Suprapubic skin (tissue), 4 donors: ENCODE results near the gene MTCL1. TPM values are rescaled to one million over a fixed set of nuclear protein-coding genes. Genes with fewer than 3 reads are reported as not detected.
A peak's percentile ranks its signal among the peaks of the same experiment; 100 is the strongest.

Experiments
- DNase-seq, 2 donors: peaks; one replicate each; pipeline ENCODE4 v3.0.0-alpha.2; 2019; ENCODE audit warnings: low spot score in 2 of 2
- H3K27ac ChIP-seq: fragments of 200-600 bp; sonication (generic); one replicate; pipeline ENCODE4 v1.5.1; 2019
- H3K27me3 ChIP-seq: fragments of 200-600 bp; sonication (generic); one replicate; pipeline ENCODE4 v1.5.1; 2019
- H3K36me3 ChIP-seq: fragments of 200-600 bp; sonication (generic); one replicate; pipeline ENCODE4 v1.5.1; 2019
- H3K4me1 ChIP-seq: fragments of 200-600 bp; sonication (generic); one replicate; pipeline ENCODE4 v1.5.1; 2019
- H3K4me3 ChIP-seq: fragments of 200-600 bp; sonication (generic); one replicate; pipeline ENCODE4 v1.5.1; 2019; ENCODE audit warnings: mild to moderate bottlenecking
- H3K9me3 ChIP-seq: fragments of 200-600 bp; sonication (generic); one replicate; pipeline ENCODE4 v1.5.1; 2019
- CTCF ChIP-seq, 2 donors: fragments of 200-600 bp in 1 of 2; fragments of 450-650 bp in 1 of 2; sonication (generic) in 1 of 2; IDR thresholded peaks; one replicate each; pipeline ENCODE4 v1.5.1; 2016 to 2019; ENCODE audit warnings: antibody characterized with exemption in 2 of 2, mild to moderate bottlenecking in 1 of 2, moderate library complexity in 1 of 2
- EP300 ChIP-seq: sonication (generic); formaldehyde crosslinking; IDR thresholded peaks from one replicate; pipeline ENCODE4 v1.6.1; 2017; ENCODE audit warnings: antibody characterized with exemption
- POLR2A ChIP-seq, 2 donors: fragments of 450-650 bp; IDR thresholded peaks; one replicate each; pipeline ENCODE4 v1.6.1; 2017; ENCODE audit warnings: antibody characterized with exemption in 2 of 2, mild to moderate bottlenecking in 2 of 2, moderate library complexity in 2 of 2
- POLR2AphosphoS5 ChIP-seq, 3 donors: sonication (generic); formaldehyde crosslinking; IDR thresholded peaks; one replicate each; pipeline ENCODE4 v1.6.1; 2017; ENCODE audit warnings: antibody characterized with exemption in 3 of 3
- WGBS: methylation state at CpG from one replicate; pipeline ENCODE4 v1.1.5; 2018; 5-methylcytosine and 5-hydroxymethylcytosine counted together
- total RNA-seq, 4 donors: library from RNA; depleted of rRNA; stranded (reverse); fragments of >200 nt; gene quantifications; one replicate each; pipeline ENCODE4 v1.1.0, GENCODE V29; 2016

The MTCL1 gene
- total RNA-seq, 4 donors from 2014 or later = 7.0 to 9.4 (median 8.1) TPM

- WGBS = 91% methylated on average over 5 of the region's 5 CpGs
- no peaks in the 10 kb centered on the region for H3K9me3 ChIP-seq
- TF ChIP-seq POLR2AphosphoS5 (IDR thresholded peaks at IDR 0.05) (no peak), POLR2A (IDR thresholded peaks at IDR 0.05) (no peak), EP300 (no peak), CTCF (IDR thresholded peaks at IDR 0.05) (no peak)
- H3K4me3 ChIP-seq = no peak overlapping the region
- H3K4me1 ChIP-seq = peaks cover 5% of the 10 kb centered on the region
- peaks cover 5% of the 10 kb centered on the region for H3K36me3 ChIP-seq
- H3K27ac ChIP-seq = no peak overlapping the region
- no peak for DNase-seq
- no peaks in the 10 kb centered on the region for H3K27me3 ChIP-seq
These were observed 57.6 kb downstream of the MTCL1 start for GRCh38 chr18:8762968-8763367.

DNA sequence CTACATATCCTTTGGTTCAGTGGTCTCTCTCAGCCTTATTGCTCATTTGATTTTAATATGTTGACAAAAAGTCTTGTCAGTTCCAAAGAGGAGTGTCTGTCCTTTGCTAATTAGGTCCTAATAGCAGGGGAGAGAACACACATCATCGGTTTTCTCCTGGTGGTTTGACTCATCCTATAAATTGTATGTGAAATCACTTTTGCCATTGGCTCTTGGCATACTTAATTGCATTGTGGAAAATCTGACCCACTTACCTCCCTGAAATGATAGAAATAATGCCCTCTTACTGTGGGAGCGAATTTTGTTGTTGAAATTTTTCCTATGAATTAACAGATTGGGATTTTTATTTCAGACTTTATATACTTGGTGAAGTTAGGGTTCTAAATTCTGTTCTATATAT lies 58.3 kb downstream of the MTCL1 start:
- no peaks in the 10 kb centered on the region for H3K9me3 ChIP-seq
- no peak overlapping the region for H3K27ac ChIP-seq
- no peak for TF ChIP-seq POLR2A (IDR thresholded peaks at IDR 0.05)
- no peak for TF ChIP-seq CTCF (IDR thresholded peaks at IDR 0.05)
- no peak for TF ChIP-seq POLR2AphosphoS5 (IDR thresholded peaks at IDR 0.05)
- TF ChIP-seq EP300 = no peak
- peaks cover 5% of the 10 kb centered on the region for H3K36me3 ChIP-seq
- no peak for DNase-seq
- peaks cover 5% of the 10 kb centered on the region for H3K4me1 ChIP-seq
- WGBS = 64% methylated on average over 2 of the region's 2 CpGs
- no peak overlapping the region for H3K4me3 ChIP-seq
- H3K27me3 ChIP-seq = no peaks in the 10 kb centered on the region

DNA sequence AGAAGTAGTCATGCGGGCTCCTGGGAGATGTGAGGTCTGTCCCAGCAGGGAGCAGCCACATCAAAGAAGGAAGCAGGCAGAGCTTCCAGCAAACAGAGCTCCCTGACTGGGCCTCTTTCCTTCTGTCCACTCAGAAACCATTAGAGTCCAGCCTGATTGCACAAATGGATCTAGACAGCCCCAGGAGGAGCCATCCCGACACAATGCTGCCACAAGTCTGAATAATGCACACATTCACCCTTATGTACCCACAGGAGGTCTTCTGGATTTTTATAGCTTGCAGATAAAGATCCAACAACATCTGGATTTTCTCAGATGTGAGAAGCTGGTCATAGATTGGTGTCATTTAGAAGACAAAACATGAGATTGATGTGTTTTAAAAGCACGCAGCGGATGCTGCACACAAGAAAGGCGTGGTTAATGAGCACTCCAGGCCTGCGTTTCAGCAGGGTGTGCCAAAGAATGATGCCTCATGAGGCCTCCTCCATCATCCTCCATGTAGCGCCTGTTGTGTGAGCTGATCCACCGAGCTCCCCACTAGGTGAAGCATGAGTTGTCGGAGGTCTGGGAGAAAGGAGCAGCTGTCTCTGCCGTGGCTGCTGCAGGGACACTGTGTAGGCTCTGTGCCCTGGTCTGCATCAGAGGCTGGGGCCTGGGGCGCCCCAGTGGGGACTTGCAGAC lies 60.6 kb downstream of the MTCL1 start:
- no peaks in the 10 kb centered on the region for H3K9me3 ChIP-seq
- no peak for DNase-seq
- H3K27me3 ChIP-seq = no peaks in the 10 kb centered on the region
- peak overlapping the region; percentile 33 for H3K27ac ChIP-seq
- peaks cover 5% of the 10 kb centered on the region for H3K4me1 ChIP-seq
- WGBS = 74% methylated on average over 11 of the region's 11 CpGs
- no peak overlapping the region for H3K4me3 ChIP-seq
- TF ChIP-seq POLR2A (IDR thresholded peaks at IDR 0.05) = no peak
- no peak for TF ChIP-seq EP300
- TF ChIP-seq CTCF (IDR thresholded peaks at IDR 0.05) = no peak
- TF ChIP-seq POLR2AphosphoS5 (IDR thresholded peaks at IDR 0.05) = no peak
- peaks cover 5% of the 10 kb centered on the region for H3K36me3 ChIP-seq

DNA sequence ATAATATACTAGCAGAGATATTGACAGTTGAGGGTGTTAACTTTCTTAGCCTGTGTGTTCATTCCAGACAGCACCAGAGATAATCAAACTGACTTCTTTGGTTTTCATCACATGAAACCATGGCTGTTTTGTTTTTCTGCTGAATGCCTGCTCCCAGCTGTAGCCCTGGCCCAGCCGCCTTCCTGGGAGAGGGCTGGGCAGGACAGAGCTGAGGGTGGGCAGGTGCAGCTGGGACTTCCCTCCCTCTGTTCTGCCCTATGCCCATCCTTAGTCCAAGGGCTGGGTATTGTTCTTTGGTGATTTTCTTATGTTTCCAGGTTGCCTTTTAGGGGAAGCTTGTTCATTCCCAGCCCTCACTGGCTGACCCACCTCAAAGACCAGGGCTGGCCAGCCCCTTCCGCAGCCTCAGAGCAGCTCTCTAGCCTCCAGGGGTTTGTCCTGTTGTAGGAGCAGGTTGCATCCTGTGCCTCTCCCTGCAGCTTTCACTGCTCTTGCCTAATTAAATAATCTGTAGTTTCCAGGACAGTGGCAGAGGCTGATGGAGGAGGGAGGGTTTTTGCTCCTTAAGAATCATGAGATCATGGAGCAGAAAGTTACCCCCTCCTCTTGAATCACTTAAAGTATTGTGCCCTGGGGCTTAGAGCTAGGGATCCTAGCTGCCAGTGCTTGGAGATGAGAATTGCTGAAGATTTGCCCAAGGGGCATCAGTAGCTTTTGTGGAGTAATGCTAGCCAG lies 61.4 kb downstream of the MTCL1 start:
- DNase-seq = no peak
- peak overlapping the region; percentile 33 for H3K27ac ChIP-seq
- H3K27me3 ChIP-seq = no peaks in the 10 kb centered on the region
- H3K4me1 ChIP-seq = peaks cover 5% of the 10 kb centered on the region
- WGBS = 85% methylated on average over 2 of the region's 2 CpGs
- TF ChIP-seq POLR2A (IDR thresholded peaks at IDR 0.05) (no peak), EP300 (no peak), POLR2AphosphoS5 (IDR thresholded peaks at IDR 0.05) (no peak), CTCF (IDR thresholded peaks at IDR 0.05) (no peak)
- peaks cover 5% of the 10 kb centered on the region for H3K36me3 ChIP-seq
- no peaks in the 10 kb centered on the region for H3K9me3 ChIP-seq
- H3K4me3 ChIP-seq = no peak overlapping the region

DNA sequence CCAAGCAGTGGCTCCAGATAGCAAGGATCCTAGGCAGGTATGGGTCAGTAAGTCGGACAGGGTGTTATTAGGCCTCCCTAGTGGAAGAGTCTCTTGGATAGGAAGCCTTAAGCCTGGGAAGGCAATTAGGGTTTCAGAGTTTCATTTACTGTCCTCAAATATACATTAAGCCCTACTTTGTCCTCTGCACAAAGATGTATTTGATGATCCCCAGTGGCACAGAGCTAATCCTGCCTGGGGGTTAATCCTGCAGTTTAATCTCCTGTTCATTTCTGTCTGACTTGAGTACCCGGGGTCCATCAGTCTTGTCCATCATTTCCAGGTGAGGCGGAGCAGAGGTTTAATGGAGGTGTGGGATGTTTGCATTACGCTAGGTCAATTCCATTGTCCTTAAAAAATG lies 62.0 kb downstream of the MTCL1 start:
- DNase-seq = no peak
- H3K9me3 ChIP-seq = no peaks in the 10 kb centered on the region
- peaks cover 5% of the 10 kb centered on the region for H3K4me1 ChIP-seq
- 91% methylated on average over 4 of the region's 4 CpGs for WGBS
- H3K27ac ChIP-seq = no peak overlapping the region
- H3K4me3 ChIP-seq = no peak overlapping the region
- no peak for TF ChIP-seq POLR2AphosphoS5 (IDR thresholded peaks at IDR 0.05)
- TF ChIP-seq CTCF (IDR thresholded peaks at IDR 0.05) = no peak
- no peak for TF ChIP-seq EP300
- no peak for TF ChIP-seq POLR2A (IDR thresholded peaks at IDR 0.05)
- no peaks in the 10 kb centered on the region for H3K27me3 ChIP-seq
- H3K36me3 ChIP-seq = peaks cover 2% of the 10 kb centered on the region
